CD4-positive, alpha-beta T cell treated with Interferon gamma for 1 hour (primary cell): ENCODE results near the gene ERC2.
"Not testable (repeated sequence)": the region's sequence is repeated elsewhere in the genome, so short reads cannot be mapped to it uniquely, and the experiment has no call there.

Experiments
- DNase-seq: peaks from one replicate; pipeline ENCODE4 v3.0.0-alpha.2; 2020

ERC2 gene

DNA sequence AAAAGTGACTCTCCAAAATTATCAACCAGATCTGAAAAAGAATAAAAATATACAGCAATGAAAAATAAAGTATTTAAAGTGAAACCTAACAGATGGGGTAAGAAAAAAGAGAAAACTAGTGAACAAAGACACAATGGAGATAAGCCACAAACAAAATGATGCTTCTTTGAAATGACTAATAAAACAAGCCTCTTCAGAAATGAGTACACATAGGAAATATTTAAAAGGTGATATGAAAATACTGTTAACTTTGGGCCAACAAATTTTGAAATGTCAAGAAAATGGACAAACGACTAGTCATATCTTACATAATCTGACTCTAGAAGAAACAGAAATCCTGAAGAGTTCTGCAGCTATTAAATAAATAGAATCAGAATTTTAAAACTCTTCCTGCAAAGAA lies 164.2 kb downstream of the ERC2 start:
- DNase-seq, result no peak

DNA sequence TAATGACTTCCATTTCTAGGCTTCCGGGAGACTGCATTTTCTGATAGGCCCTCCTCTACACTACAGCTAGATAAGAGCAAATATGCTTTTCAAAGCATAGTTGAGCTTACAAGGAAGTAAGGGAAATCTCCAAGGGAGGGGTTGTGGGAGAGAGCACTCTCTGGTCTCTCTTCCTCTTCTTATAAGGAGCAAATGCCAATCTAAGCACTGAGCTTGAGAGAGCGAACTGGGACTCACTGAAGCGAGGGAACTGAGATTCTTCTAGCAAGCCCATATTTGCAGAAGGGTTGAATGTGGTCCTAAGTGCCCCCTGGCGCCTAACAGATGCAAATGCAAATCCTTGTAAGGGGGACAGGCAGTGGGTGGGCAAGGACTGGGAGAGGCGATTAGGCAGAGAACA lies 164.8 kb downstream of the ERC2 start:
- DNase-seq, result no peak

DNA sequence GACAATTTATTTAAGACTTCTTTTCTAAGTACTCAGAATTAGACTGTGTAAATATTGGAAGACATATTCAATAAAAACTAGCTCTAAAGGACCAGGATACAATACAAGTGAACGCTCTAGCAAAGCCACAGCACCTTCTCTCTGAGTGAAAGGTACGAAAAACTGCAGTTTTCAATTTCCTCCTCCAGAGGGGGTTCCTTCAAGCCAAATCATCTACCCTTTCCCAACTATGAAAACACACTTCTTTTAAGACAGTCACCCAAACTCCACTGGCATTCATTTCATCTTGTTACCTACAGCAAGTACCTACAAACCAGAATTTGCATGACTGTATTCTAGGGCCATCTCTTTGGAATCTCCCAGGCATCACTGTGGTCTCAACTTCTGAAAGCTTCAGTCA lies 165.8 kb downstream of the ERC2 start:
- DNase-seq, result no peak

DNA sequence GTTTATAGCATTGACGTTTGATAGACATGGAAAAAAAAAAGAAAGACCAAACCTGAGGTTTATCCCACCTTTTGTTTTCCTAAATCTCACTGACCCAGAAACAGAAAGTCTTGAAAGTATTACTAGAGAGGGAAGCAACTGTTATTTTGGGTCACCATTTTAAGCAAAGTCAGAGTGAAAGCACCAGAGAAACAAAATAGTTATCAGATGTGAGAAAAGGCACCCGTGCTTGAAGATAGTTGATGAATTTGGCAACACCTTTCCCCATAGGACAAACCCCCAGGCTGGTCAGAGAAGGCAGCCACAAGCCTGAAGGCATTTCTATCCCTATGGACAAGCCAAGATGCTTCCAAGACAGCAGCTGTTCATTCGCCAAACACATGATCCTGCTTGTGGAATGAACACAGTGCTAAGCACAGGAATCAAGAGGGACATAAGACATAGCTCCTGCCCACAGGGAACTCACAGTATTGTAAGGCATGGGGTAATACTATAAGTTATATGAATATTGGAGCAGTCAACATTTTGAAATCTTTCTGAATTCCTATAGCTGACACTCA lies 170.9 kb downstream of the ERC2 start:
- DNase-seq, result no peak

DNA sequence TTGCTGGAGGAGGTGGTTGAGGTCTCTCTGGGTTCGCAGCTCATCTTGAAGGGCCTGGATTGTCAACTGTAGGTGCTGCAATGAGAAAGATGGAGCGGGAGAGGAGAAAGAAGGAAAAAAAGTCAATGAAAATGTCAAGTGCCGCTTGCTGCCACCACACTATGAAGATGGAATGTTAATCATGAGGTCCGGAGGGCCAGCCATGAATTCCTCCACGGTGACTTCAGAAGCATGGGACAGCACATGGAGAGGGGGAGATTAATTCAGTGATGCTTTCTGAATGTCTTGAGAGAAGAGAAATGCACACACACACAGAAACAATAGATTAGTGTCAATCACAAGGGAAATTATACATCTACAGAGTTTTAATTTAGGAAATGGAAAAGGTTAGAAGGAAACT lies 171.9 kb downstream of the ERC2 start:
- no peak for DNase-seq

DNA sequence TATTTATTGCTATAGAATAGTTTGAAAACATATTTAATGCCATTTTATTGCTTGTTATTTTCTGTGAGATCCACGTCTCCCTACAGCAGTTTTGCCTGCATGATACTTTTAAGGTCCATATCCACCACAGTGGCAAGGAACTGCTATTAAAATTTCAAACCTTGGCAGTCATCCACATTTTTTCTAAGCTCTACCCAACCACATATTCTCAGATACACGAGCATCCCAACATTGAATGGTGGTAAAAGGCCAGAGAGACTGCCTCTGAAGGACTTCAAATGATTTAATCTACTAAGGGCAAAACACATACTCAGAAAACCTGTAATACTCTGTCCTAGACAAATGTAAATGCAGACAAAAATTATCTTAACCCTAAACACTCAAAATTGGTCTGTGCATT lies 173.1 kb downstream of the ERC2 start:
- DNase-seq, result no peak

DNA sequence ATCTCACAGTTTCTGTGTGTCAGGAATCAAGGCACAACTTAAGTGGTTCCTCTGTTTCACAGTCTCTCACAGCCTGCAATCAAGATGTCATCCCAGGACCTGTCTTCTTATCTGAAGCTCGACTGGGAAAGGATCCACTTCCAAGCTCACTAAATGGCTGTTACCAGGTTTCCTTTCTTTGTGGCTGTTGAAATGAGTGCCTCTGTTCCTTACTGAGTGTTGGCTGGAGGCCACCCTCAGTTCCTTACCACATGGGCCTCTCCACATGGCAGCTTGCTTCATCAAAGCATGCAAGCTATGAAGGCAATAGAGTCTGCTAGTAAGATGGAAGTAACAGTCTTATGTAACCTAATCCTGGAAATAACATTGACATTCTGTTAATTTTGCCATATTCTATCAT lies 174.0 kb downstream of the ERC2 start:
- DNase-seq, result no peak

- DNase-seq, result no peak
Observed at GRCh38 chr3:56291953-56292352, 176.3 kb downstream of the ERC2 start.

DNA sequence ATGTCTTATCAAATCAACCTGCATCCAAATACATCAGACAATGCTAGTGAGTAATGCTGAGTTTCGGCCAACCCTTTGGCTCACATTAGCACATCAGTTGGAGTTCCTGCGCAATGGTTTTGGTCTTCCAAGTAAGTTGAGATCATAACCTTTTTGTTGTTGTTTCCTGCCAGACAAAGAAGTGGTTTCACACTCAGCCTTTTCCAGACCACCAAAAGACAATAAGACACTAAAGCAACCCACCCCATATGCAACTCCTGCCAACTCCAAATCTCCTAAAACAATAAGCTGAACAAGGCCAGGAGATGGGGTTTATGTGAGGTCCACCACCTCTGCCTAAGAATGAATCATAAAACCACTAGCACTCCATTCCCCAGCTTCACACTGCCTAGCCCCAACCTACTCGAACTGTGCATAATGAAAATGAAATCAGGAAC lies 177.0 kb downstream of the ERC2 start:
- DNase-seq, result no peak

DNA sequence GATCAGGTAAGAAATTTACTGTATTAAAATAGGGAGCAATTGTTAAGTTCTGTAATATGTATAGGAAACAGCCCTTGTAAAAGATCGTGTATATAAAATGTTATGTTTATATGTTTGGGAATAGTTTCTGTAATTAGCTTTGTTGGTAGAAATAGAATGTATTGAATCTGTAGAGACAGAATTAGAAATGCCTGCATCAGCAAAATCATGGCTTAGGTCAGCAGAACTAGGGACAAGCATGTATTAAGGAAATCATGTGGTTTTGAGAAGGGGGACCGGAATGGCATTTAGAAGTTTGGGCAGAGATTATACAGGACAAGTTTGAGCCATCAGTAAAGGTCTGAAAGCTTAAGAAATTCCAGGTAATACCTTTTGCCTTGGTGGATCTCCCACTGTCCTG lies 177.9 kb downstream of the ERC2 start:
- no peak for DNase-seq

GRCh38 chr3:56288258-56288657 lies 180.0 kb downstream of the ERC2 start:
- DNase-seq, result no peak

DNA sequence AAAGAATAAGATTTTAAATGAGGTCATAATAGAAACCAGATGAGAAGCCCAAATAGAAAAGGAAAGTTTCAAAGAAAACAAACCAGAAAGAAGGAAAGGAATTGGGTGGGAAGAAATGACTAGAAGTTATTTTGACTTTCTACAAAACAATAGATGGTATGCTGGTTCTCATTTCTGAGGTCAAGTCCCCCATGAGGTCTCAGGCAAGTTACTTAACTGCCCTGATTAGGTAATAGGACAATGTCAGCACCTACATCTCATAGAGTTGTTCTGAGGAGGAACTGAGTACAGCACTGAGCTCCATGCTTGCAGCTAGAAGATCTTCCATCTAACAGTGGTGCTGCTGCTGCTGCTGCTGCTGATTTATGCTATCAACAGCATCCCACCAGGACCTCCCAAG lies 185.9 kb downstream of the ERC2 start:
- no peak for DNase-seq

GRCh38 chr3:56277236-56277635 lies 191.0 kb downstream of the ERC2 start:
- DNase-seq, result no peak

DNA sequence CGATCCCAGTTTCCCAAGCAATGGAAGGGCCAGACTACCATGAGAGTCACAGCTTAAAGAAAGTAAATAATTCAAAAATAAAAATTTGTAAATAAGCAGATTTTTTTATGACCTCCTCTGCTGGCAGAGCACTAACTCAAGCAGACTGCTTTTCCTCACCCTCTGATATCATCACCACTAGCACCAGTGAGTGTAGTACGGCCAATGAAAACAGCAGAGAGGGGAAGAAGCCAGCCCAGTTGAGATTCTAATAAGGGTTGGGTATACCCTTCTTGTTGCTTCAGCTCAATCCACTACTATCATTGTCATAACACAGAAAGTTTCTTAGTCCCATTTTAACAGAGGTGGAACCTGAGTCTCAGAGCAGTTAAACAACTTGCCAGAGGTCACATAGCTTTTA lies 193.1 kb downstream of the ERC2 start:
- no peak for DNase-seq

- DNase-seq, result no peak
Observed at GRCh38 chr3:56269755-56270535, 198.3 kb downstream of the ERC2 start.

DNA sequence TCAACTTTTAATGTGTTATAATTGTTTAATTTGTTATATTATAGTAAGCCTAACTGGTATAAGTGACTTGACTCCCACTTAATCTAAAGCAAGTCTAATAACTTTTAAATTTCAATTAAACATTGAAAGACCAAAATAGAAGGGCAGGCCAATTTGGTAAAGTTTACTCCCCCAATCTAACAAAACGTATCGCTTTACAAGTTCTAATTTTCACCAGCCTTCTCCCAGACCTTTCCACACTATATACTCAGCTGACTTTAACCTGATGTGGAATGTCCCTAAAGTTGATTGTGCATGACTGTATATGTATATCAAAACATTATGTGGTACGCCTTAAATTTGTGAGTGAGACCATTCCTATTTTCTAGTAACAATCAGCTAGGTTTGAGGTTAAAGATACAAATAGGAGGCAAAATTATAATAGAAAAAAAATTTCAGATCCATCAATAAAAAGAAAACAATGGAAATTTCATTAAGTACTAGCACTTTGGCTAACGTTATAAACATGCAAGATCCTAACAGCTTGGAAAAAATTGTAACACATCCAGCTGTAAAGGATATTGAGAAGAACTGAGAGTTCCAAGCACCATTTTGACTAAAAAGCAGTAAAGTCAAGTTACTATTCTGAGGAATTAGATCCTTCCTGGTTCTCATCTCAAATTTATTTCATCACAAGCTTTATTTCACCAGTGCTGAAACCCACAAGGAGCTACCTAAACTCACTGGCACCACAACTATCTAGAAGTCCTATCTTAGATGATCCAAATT lies 199.5 kb downstream of the ERC2 start:
- DNase-seq, result no peak

DNA sequence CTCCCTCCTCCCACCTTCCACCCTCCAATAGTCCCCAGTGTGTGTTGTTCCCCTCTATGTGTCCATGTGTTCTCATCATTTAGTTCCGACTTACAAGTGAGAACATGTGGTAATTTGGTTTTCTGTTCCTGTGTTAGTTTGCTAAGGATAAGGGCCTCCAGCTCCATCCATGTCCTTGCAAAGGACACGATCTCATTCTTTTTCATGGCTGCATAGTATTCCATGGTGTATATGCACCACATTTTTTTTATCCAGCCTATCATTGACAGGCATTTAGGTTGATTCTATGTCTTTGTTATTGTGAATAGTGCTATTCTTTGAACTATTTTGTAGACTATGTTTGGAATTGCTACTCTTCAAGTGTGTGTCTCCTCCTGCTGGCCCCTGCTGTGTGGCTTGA lies 206.4 kb downstream of the ERC2 start:
- not testable (repeated sequence) for DNase-seq

DNA sequence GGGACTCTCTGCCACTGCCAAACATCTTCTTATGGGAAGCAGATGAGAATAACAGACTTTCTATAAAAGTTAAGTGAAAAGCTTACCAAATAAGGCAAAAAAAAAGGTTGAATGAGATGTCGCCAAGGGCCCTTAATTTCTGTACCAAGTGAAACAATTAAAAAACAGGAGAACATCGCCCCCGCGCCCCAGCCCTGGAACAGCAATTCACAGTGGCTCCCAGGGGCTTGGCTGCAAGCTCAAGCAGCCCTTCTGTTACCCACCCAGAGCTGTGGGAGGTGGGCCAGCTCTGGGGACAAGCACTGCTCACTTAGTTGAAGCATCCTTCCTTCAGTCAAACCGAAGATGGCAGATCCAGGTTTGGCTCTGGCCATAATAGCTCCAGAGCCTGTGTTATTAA lies 208.0 kb downstream of the ERC2 start:
- no peak for DNase-seq

- no peak for DNase-seq
Observed at GRCh38 chr3:56257826-56258225, 210.4 kb downstream of the ERC2 start.

DNA sequence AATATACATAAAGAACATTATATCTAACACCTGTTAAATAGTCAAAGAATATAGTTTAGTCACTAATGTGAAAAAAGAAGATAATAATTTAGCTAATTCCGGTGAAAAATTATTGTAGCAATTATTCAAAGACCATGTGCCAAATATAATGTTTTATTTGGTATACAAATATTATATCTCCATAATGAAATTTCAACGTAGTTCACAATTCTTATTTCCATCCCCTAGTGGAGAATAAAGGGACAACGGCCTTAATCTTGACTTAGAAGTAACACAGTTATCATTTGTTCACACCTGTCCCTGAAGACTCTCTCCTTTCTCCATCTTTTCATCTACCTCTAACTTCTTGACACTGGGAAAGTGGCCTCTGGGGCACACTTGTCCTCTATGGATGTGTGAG lies 213.4 kb downstream of the ERC2 start:
- no peak for DNase-seq

GRCh38 chr3:56253941-56254665 lies 214.2 kb downstream of the ERC2 start:
- no peak for DNase-seq

- no peak for DNase-seq
Observed at GRCh38 chr3:56251343-56251945, 216.8 kb downstream of the ERC2 start.

- DNase-seq, result no peak
Observed at GRCh38 chr3:56248021-56248420, 220.2 kb downstream of the ERC2 start.
